Stimulated activated CD4-positive, alpha-beta T cell treated with anti-CD3 and anti-CD28 coated beads, Interleukin-12 subunit alpha, Interleukin-12 subunit beta, amount 100 ng/mL, for 24 hours (primary cell): Measurements from ENCODE around the gene SCGB1C2.
"Not testable (repeated sequence)": the region's sequence is repeated elsewhere in the genome, so short reads cannot be mapped to it uniquely, and the experiment has no call there.

Experiments used
- DNase-seq, 2 experiments: peaks; one replicate each; pipeline ENCODE4 v3.0.0-alpha.2; 2020; ENCODE audit warnings: low read depth in 2 of 2

The SCGB1C2 gene

DNA sequence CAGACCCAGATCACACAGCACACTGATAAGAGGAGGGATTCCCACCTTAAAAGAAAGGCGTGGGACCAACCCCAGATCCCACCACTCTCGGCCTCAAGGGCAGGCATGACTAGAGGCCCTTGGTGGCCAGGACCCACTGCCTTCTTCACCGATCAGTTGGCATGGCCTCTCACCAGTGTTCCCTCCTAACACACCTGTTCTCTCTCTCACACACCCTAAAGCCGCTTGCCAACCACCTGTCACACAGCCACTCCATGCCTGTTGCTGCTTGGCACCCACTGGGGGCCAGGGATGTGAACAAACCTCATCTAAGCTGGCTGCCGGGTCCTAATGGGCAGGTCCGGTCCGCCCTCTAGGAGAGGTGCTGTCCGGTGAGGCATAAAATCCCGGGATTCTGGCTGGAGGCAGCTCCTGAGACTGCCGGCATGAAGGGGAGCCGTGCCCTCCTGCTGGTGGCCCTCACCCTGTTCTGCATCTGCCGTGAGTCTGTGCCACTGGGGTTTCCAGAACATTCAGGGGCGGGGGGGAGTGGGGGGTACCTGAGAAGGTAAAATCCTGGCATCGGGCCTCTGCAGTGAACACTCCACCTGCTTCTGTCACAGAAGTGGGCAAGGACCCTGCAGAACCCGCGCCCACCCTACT, at the start of gene SCGB1C2:
SCGB1C2 (plus strand) TSS at position 404 of the 642 bp plus-strand sequence; CDS start at position 426, 22 bp downstream.
- not testable (repeated sequence) for DNase-seq

DNA sequence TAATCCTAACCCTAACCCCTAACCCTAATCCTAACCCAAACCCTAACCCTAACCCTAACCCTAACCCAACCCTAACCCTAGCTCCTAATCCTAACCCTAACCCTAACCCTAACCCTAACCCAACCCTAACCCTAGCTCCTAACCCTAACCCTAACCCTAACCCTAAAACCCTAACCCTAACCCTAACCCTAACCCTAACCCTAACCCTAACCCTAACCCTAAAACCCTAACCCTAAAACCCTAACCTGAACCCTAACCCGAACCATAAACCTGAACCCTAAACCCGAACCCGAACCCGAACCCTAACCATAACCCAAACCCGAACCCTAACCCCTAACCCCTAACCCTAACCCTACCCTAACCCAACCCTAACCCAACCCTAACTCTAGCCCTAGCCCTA, 24.3 kb upstream of the SCGB1C2 start:
- not testable (repeated sequence) for DNase-seq

DNA sequence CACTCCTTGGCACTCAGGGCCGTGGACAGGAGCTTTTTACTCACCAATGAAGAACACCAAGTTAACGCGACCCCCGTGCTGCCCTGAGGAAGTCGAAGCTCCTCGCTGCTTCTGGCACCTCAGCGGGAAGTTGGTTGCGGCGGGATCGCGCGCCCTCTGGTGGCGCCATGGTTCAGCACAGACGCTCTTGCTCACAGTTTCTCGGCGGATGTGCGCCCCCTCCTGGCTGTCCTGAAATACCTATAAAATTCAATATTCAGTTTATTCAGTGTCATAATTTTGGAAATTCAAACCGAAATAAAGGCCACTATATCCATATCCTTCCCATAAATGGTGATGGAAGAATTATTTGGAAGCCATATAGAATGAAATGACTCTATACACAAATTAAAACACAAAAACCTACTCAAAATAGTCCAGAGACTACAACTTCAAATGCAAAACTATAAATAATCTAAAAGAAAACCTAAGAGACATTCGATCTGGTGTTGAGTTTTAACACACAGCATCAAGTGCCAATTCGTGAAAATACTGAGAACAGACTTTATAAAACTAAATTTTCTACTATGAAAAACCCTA, 18.9 kb upstream of the SCGB1C2 start:
- DNase-seq, result not testable (repeated sequence)

DNA sequence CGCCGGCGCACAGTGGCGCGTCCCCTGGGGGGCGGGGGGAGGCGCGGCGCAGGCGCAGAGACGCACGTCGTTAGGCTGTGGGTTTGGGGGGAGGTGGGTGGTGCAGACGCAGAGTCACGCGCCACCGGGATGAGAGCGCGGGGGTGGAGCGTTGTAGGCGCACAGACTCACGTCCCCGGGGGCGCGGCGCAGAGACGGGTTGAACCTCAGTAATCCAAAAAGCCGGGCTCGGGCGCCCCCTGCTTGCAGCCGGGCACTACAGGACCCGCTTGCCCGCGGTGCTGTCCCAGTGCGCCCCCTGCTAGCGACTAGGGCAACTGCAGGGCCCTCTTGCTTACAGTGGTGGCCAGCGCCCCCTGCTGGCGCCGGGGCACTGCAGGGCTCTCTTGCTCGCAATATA, 3.4 kb upstream of the SCGB1C2 start:
- not testable (repeated sequence) for DNase-seq

DNA sequence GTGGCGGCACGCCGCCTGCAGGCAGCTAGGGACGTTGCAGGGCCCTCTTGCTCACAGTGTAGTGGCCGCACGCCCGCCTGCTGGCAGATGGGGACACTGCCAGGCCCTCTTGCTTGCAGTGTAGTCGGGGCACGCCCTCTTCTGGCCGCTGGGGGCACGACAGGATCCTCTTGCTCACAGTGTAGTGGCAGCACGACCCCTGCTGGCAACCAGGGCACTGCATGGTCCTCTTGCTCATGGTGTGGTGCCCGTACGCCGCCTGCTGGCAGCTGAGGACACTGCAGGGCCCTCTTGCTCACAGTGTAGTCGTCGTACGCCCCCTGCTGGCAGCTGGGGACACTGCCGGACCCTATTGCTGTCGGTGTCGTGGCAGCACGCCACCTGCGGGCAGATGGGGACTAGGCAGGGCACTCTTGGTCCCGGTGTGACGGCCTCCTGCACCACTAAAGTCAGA, 3.0 kb upstream of the SCGB1C2 start:
- DNase-seq, result not testable (repeated sequence)

DNA sequence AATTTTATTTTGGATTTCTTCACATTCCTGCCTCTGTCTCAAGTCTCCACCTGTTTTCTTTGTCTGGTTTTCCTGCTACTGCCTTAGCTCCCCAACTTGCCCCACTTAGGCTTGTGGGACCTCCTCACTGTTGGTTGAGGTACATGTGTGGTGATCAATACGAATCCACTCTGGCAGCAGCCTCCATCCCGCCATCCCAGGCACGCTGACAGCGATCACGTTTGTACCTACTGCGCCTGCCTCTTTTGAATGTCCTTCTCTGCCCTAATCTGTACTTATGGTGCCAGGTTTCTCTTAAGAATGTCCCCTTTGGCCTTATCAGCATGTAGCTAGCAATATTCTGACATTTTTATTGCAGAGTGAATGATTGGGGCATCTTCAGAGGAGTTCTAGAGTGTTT, 2.3 kb upstream of the SCGB1C2 start:
- DNase-seq, result not testable (repeated sequence)

DNA sequence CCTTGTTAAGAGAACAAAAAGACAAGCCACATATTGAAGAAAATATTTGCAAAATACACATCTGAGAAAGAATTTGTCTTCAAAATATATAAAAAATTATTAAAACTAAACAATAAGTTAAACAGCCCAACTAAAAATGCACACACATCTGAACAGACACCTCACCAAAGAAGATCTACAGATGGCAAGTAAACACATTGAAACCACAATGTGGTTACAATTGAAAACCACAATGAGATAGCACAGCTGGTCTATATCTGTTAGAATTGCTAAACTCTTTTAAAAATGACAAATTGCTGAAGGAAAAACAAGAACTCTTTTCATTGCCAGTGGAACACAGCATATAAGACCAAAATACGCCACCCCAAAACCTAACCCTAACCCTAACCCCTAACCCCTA, 1.5 kb upstream of the SCGB1C2 start:
- DNase-seq, result not testable (repeated sequence)

DNA sequence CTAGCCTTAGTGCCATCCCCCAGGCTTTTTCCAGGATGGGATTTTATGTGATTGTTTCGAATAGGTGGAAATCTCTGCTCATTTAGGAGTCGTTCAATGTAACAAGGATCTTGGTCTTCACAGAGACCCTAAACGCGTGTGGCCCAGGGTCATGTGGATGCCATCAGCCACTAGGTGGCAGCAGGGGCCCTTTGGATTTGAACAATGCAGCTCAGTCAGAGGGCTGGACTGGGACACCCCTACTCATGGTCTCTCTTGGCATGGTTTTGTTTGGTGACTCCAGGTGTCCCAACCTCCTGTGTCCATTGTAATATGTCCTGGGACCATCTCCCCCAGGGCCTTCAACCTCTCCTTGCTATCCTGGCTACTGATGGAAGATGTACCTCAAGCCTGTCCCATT, 838 bp upstream of the SCGB1C2 start:
- DNase-seq, result peak; percentile 57 to 75

DNA sequence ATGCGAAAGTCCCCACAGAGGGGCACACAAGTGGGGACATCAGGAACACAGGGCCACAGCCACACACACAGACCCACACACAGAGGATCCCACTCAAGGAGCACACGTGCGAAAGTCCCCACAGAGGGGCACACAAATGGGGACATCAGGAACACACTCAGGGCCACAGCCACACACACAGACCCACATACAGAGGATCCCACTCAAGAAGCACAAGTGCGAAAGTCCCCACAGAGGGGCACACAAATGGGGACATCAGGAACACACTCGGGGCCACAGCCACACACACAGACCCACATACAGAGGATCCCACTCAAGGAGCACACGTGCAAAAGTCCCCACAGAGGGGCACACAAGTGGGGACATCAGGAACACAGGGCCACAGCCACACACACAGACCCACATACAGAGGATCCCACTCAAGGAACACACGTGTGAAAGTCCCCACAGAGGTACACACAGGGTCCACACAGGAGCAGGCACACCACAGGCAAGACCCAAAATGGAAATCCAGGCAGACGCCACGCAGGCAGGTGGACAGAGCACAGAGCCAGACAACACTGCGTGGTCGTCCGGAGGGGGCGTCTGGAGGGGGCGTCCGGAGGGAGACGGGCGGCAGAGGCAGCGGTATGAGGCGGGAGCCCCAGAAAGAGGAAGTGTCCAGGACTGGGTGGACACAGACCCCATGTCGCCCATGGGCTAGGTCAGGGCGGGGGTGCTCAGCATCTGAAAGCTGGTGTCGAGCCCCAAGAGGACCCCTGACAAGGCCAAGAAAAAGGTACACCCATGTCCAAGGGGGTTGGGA, 2.2 kb downstream of the SCGB1C2 start:
- DNase-seq, result not testable (repeated sequence)

DNA sequence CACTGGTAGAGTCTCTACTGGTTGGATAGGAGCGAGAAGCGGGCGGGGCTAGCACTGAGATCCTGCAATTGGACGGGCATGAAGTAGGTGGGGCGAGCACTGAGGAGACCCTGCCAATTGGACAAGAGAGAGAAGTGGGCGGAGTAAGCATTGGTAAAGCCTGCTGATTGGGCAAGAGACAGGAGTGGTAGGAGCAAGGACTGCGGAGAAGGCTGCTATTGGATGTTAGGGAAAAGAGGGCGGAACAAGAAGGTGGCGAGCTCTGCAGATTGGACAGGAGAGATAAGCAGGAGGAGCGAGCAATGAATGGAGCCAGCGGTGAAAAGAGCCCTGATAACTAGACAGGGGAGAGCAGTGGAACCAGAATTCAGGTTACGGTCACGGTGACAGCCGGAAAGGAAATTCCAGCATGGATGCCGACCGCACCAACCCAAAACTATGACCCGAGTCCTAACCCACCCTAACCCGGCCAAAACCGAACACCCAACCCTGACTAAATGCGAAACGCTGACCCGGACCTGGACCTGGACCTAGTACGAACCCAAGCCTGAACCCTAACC, 4.8 kb downstream of the SCGB1C2 start:
- DNase-seq, result peak in 1 of 2 experiments; percentile 26

DNA sequence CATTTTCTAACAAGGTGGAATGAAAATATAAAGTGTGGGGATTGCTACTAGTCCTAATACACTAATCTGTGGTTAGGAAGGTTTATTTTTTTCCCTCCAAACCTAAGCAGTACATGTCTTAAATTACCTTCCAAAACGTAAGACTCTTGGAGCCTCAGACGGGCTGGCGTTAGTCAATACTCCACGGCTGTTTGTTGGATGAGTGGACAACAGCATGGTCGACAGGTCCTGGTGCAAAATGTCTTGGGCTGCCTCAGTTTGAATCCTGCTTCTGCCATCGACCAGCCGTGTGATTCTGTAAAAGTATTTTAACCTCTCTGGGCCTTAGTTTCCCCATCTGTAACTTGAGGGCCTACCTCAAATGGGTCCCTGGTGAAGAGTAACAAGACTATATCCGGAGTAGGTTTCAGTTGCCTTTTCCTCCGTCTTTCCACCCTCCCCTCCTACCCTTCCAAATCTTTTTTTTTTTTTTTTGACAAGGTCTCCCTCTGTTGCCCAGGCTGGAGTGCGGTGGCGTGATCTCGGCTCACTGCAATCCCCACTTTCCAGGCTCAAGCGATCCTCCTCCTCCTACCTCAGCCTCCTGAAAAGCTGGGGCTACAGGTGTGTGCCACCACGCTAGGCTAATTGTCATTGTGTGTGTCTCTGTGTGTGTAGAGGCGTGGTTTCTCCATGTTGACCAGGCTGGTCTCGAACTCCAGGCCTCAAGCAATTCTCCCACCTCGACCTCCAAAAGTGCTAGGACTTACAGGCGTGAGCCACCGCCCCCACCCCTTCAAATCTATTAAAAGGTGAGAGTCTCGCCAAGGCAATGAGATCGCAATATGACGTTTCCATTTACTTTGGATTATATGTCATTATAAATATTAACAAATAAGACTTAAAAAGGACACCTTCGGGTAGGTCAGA, 5.8 kb downstream of the SCGB1C2 start:
- no peak for DNase-seq

DNA sequence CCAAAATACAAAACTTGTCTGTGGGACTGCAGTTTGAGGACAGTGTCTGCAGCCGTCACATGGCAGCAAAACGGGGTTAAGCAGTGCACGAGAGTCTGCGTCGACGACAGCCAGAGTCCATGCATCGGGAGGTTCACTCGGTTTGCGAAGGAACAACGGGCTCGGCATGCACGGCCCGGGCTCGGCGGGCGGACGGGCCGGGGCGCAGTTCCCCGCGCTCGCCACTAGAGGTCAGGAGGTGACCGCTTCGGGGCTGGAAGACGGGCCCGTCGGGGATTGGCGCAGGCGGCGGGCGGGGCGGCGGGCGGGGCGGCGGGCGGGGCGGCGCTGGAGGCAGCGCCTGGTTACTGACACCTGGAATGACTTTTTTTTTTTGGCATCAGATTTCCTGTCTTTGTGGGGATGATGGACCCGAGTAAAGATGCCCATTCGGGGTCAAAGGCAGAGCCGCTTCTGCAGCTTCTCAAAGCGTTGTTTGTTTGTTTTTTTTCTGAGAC, 6.5 kb downstream of the SCGB1C2 start:
- peak; percentile 81 to 86 for DNase-seq

DNA sequence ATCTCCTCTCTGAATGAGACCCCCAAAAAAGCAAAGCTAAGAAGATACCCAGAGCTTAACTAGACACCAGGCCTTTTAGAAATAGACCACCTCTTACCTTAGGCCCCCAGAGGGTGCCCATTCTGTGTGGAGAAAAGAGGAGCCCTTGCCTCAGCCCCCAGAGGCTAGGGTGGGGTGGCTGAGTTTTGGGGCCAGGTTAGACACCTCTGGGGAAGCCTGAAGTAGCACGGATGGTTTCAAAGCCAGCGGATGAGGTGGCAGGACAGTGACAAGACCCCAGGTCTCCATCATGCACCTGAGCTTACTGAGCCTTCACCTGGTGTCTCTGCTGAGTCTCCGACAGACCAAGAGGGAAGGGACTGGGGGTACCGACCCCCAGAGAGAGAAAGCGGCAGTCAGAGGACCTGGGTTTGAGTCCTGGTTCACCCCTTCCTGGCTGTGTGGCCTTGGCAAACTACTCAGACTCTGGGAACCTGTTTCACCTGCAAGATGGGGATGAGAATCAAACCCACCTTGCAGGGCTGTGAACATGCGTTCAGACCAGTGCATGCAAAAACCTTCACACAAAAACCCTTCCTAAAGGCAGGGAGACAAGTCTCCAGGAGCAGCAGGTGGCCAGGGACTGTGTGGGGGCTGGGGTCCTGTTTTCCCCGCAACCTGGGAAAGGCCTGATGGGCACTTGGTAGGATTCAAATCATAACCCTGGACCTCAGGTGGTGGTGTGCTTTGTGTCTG, 7.7 kb downstream of the SCGB1C2 start:
- no peak for DNase-seq

DNA sequence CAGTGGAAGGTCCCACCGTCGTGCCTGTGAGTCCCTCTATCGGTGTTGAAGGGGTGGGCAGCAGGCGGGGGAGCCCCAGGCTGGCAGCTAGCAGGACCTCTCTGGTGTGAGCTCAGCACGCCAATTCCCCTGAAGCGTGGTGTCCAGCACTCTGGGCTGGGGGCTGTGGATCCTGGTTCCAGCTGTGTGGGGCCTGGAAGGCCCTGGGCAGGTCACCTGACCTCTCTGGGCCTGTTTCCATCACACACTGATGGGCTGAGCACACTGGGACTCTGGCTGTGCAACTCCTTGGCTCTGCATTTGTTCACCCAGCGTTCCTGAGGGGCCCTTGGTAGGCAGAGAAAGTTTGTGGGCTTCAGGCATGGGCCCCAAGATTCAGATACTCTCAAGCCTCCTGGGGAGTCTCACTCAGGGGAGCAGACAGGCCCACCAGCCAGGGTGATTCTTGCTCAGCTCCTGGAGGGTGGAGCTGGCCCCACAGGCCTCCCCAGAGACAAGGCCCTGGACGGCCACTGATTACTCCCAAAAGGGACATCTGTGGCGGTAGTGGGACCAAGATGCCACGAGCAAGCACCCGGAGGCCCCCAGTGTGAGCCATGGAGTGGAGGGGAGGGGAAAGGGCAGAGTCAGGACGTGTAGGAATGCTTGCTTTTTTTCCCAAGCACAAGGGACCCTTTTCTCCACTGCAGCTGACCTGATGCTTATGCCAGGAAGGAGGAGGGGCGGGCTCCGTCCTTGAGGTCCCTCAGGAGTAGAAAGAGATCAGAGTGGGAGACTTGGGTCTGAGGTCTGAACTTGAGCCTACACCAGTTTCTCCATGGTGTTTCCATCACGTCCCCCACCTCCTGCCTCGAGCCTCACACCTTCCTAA, 8.5 kb downstream of the SCGB1C2 start:
- DNase-seq, result no peak

DNA sequence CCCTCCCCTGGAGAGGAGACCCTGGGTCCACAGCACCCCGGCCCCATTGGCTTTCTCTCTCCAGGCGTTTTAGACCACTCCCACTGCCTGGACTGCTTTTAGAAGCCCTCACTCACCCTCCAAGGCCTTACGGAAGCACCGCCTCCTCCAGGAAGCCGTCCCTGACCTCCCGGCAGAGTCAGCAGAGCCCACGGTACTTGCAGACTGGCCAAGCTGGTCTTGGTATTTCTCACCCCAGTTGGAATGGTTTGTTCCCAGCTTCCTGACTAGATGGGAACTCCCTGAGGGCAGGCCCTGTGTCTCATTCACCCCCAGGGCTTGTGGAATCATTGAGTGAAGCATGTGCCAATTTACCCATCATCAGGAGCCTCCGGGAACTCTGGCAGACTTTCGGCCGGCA, 9.2 kb downstream of the SCGB1C2 start:
- DNase-seq, result no peak

DNA sequence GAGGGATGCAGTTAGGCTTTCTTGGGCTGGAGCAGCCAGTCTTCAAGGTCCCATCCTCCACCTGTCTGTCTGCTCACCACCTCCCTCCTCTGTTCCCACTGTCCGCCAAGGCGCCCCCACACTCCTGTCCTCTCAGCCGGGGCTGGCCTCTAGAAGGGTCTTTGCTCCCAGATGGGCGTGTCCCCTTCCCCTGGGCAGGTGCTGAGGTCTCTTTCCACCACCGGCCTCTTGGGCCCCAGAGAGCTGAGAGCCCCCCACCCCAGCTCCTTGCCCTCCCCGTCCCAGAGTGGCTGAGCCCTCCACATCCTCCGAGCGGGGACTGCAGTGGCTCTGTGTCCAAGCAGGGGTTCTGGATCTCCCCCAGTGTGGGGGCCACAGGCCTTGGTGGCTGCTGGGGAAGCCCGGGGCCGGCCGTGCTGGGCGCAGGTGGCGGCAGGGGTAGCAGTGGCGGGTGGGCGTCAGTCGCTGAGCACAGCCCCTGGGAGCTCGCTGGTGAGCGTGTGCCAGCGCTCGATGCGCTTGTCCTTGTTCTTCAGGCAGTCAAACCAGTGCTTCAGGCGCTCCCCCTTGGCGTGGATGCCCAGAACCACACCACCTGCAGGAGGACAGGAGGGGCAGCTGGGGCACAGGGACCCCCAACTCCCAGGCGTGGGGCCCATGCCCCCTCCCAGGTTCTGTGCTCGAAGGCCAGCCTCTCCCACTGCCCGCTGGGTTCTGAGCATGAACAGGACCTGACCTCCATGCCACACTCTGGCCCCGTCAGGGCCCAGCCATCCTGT, 9.8 kb downstream of the SCGB1C2 start:
- DNase-seq, result no peak

DNA sequence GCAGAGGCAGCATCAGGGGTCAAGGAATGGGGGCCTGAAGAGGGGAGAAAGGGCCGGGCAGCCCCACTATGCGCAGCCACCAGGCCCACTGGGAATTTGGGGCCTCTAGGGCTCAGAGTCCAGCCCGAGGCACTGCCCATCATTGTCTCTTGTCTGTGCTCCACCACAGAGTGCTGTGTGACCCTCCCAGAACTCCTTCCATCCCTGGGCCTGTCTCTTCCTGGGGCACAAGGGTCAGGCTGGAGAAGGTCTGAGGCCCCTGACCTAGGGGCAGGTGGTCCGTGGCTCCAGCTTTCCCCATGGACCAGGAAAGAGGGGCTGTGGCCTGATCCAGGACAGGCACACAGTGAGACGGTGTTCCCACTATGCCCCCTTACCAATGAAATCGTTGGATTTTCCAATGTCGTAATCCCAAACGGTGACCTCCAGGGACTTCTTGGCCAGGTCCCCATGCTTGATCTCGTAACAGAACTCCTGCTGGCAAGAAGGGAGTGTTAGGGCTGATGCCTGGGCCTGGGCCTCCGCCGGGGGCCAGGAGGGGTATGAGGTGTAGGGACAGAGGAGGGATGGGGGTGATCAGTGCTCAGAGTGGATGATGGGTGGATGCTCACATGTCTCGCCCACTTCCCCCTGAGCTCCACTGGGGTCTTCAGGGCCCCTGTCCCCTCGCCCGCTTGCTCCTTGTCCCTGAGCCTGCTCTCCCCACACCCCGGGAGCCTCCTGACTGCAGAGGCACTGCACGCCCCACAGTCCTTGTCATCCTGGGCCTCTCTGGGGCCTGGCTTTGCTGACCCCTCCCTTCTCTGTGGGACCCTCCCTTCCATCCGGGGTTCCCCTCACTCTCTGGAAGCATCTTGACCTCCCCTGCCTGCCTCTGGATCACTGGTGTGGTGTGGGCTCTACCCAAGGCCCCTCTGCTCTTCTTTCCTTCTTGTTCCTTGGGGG, 10.7 kb downstream of the SCGB1C2 start:
- DNase-seq, result no peak

DNA sequence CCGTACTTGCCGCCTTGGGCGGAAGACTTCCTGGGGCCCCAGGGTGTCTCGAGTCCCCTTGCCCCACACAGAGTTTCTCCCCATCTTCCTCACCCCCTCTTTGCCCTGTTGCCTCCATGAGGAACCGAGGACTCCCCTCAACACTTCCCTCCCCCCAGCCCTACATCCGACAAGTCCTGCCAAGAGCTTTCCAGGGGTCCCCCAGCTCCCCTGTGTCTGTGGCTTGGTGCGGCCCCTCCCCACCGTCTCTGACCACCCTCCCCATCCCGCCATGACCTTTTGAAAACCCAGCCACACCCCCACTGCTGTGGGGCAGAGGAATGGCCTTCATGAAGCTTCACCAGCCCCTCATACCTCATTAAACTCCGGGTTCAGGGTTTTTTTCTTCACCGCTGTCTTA, 11.4 kb downstream of the SCGB1C2 start:
- no peak for DNase-seq
